Right kidney (tissue), 1 donor: ENCODE measurements around the gene ADGRG1.

Experiments used
- DNase-seq: peaks from one replicate; pipeline ENCODE4 v3.0.0-alpha.2; 2016

The ADGRG1 gene

DNA sequence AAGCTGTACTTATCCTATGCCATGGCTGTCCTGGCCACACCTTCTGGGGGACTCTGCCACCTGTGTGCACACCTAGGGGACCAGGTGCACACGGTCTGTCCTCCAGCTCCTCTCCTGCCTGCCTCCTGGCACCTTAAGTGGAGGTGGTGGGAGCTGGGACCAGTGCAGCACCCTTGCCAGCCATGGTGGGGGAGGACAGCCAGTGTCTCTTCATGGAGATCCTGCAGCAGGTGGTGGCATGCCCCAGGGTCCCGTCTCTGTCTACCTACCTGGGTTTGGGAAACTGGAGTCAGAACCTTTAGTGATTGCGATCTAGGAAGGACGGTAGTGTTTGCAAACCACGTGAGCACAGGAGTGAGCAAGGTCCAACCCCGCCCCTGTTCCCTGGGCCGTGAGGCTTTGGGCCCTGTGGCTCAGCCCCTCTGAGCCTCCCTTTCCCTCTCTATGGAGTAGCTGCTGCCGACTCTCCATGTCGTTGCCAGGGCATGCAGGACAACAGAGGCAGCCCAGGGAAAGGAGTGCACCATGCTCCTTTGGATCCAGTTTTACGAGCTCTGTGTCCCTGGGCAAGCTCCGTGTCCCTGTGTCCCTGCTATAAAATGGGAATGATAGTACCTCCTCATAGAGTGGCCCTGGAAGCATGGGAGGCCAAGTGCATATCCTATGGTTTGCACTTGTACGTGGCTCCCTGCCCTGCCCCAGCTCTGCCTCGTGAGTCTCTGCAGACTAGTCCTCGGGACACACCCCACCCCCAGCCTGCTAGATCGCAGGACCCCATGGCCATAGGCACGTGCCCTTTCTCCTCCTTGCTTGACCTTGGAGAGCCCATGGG, 7.1 kb downstream of the ADGRG1 start:
- DNase-seq = no peak

DNA sequence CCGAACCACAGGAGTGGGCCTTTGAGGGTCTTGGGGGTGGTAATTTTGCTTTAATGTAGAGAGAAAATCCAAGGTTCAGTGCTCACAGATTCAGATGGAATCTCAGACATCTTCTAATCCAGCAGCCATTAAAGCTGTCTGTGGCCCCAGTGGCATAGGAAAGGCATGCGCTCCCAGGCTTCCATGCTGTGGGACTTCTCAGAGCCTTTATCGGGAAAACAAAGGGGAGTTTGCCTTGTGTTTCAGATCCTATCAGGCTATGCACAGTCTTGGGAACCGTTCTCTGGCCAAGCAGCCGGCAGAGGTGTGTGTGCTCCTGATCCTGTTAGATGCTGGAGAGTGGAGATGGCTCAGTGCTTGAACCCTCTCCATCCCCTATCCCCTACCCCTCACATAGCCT, 7.8 kb downstream of the ADGRG1 start:
- no peak for DNase-seq

DNA sequence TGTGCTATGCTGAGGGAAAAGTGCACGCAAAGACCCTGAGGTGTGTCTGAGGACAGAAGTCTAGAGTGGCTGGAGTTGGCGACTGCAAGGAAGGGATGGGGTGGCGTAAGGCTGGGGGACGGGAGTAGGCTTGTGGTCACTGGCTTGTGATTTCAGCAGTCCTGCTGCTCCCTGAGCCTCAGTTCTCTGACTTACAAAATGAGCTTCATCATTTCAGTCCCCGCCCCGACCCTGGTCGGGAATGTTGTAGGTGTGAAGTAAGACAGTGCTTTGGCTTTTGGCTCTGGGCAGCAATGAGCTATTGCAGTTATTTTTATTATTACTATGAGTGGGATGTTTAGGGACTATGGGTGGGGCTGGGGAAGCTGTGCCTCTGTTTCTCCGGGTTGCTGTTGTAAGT, 8.6 kb downstream of the ADGRG1 start:
- DNase-seq = no peak

DNA sequence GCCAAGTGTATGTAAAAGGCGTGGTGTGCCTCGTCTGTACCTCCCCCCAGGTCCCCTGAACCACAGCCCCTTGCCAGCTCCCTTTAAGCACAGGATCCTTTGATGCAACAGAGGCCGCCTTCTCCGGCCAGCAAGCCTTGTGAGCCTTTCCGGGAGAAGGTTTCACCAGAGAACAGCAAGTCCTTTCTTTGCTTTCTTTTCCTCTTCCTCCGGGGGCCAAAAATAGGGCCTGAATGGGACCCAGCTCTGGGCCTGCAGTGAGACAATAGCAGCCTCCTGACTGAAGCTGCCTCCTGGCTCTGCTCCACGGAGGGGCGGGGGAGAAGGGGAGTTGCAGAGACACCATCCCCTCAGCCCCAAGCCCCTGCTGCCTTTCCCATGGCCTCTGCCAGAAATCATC, 9.0 kb downstream of the ADGRG1 start:
- no peak for DNase-seq

DNA sequence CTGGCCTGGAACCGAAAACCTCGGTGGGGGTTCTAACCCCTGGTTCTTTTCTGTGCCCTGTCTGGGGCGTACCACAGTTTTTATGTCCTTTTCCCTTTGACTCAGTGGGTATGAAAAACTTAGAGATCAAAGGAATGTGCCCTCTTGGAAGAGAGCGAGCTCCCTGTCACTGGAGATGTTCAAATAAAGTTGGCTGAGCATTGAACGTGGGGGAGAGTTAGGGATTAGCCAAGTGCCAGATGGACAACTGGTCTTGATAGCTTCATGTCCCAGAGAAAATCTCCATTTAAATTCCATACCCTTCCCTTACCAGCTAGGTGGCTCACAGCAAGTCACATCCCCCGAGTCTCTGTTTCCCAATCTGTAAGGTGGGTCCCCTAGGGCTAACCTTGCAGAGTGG, 9.5 kb downstream of the ADGRG1 start:
- DNase-seq = no peak

DNA sequence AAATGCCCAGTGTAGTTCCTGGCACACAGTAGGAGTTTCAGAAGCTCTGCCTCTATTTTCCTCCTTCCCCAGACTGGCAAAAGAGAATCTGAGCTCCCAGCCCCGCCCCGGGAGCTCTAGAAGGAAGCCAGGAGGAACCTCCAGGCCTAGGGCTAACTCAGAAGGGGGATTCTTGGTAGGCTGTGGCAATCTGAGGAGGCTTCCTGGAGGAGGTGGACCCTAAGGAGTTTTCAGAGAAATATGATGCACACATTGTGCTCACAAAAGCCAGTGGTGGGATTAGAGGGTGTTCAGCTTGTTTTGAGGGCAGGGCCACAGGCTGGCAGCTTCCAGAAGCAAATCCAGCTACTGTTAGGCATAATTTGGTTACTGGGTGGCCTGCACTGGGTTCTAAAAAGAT, 10.0 kb downstream of the ADGRG1 start:
- no peak for DNase-seq

DNA sequence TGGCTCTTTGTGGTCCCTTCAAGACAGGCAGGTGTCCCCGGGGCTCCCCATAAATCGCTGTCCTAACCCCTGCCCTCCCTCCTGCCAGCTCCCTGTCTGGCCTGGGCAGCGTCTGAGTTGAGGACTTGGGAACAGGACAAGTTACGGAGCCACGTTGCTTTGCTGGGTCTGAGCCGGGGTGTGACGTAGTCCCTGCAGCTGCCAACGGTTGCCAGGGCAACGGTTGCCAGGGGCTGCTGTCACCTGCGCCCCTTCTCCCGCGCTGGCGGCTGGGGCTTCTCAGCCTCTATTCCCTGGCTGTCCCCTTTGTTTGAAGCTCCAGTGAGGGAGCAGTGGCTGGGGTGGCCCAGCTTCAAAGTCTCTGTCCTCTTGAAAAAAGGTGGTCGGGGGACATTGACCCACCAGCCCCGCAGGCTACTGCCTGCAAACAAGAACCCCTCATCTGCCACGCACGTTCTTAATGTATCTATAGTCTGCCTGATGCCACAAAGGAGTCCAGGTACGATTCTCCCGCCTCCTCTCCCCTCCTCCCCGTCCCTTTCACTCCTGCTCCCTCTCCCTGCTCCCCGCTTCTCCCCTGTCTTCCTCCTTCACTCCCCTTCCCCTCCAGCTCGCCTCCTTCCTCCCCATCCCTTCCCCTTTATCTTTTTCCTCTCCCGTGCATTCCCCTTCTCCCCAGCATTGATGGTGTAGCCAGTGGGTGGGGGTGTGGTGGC, 10.9 kb downstream of the ADGRG1 start:
- DNase-seq = peak; percentile 66

DNA sequence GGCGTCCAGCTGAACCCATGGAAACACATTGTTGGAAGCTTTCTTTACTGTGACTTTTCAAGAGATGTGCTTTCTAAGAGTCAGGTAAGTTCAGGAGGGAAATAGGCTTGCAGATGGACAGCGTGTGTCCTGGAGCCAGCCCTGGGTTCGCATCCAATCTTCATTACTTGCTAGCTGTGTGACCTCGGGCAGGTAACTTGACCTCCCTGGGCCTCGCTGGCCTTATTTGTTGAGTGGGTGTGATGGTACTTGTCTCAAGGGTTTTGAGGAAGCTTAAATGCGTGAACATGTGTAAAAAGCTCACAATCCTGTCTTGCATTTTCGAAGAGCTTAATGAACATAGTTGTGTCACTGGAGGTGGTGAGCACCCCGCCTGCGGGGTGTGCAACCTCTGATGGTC, 11.8 kb downstream of the ADGRG1 start:
- DNase-seq = no peak

DNA sequence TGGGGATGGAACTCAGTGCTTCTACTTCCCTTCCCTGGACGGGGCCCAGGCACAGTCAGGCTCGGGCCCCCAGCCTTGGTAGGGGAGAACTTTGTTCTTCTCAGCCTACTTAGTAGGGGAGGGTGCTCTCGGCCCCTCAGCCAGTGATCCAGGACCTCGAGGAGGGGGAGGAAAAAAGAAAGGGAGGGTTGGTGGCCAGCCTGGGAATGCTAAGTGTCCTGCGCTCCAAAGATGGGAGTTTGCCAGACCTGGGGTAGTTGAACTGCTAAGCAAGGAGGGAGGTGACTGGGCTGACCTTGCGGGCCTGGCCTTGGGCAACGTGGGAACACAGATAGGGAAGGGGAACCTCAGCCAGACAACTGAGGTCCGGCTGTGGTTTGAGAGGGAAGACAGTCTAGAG, 12.2 kb downstream of the ADGRG1 start:
- no peak for DNase-seq

DNA sequence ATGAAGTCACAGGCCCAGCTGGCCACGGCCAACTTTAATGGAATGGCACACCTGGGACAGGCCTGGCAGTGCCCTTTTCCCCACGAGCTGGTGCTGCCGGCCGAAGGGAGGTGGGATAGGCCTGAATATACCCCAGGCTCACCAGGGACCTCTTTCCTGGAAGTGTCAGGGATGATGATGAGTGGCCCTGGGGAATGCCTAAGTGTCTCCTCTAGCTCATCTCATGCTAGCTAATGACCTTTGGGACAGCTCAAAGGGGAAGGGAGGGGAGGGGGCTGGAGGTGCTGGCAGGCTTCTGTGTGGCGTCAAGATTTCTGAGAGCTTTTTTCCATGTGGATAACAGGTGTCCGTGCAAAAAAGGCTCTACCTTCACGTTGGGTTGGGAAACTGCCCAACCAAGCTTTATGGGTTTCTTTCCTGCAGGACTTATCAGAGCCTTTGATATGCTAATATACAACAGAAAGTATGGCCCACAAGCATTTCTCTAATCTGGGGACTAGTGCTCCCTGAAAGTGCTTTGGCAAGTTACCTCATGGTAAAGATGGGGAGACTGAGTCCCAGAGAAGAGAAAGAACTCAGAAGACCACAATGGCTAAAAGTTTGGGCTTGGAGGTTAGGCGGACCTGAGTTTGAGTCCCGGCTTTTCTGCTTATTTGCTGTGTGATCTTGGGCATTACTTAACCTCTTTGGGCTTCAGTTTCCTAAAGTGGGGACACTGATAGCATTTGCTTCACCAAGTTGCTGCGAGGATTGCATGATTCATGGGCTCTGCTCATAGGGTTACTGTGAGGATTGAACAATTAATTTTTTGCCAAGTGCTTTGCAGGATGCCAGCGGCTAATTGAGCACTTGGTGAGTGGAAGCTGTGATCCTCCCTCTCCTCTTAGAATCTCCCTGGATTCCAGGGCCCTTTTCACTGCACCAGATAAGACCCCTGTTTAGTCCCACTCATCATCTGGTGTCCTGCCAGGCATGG, 14.0 kb downstream of the ADGRG1 start:
- no peak for DNase-seq

DNA sequence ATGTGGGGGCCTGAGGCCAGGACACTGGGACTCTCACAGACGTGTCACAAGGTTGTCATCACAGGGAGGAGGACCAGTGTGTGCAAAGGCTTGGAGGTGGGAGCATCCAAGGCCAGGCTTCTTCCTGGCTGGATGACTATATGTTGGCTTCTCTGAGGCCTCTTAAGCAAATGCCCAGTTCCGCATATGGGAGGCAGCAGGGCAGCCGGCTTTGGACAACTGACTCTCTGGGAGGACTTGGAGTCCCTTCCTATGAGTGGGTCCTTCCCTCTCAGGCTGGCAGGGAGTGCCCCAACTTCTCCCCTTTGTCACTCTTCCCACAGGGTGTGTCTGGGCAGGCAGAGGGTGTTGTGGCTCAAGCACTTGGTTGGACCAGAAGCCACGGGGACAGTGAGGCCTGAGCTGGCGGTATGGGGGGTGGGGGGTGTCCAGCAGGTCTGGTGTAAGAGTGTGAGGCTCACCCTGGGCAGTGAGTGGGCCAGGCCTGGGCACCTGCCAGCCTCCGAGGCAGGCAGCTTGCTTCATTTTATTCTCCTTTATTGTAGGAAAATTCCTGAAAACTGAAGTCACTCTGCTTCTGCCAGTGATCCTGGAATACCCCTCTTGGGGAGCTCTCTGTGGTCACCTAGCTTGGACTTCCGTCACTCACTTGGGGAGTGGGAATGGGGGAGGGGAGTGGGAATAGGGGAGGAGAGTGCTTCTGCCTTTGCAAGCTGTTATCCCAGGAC, 14.9 kb downstream of the ADGRG1 start:
- no peak for DNase-seq

DNA sequence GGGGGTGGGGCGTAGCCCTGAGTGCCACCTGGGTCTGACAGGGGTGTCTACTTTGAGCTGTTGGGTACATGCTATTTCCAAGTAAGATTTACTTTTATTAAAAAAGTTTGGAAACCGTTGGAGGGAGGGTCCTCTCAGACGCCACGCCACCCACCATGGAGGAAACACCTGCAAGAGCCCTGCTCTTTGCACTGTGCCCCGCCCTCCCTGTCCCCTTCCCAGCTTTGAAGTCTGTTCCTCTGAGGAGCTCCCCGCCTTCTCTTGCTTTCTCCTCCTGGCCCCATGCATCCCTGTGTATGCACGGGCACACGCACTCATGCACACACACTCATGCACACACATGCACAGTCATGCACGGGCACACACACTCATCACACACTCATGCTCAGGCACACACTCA, 15.5 kb downstream of the ADGRG1 start:
- no peak for DNase-seq

DNA sequence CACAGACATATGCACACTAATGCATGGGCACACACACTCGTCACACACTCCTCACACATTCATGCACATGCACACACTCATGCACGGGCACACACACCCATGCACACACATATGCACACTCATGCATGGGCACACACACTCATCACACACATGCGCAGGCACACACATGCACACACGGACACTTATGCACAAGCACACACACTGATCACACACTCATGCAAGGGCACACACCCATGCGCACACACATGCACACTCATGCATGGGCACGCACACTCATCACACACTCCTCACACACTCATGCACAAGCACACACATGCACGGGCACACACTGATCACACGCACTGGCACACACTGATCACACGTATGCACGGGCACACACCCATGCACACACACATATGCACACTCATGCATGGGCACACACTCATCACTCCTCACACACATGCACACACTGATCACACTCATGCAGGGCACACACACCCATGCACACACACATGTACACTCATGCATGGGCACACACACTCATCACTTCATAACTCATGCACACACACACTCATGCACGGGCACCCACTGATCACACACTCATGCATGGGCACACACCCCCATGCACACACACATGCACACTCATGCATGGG, 16.1 kb downstream of the ADGRG1 start:
- DNase-seq = no peak

DNA sequence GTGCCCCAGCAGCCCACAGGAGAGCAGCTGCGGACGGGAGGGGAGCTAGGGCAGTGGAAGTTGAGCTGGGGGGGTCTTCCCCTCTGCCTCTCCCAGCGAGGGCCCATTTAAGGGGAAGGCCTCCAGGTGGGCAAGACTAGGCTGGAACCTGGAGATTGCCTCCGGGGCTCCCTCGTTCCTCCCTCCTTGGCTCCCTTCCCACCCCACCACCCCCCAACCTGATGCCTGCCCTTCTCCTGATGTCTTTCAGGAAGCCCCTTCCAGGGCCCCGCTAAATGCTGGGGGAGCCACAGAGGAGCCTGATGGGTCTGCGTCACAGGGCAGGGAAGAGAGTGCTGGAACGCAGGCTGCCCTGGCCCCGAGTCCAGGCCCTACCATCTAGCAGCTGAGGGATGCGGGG, 16.7 kb downstream of the ADGRG1 start:
- no peak for DNase-seq

DNA sequence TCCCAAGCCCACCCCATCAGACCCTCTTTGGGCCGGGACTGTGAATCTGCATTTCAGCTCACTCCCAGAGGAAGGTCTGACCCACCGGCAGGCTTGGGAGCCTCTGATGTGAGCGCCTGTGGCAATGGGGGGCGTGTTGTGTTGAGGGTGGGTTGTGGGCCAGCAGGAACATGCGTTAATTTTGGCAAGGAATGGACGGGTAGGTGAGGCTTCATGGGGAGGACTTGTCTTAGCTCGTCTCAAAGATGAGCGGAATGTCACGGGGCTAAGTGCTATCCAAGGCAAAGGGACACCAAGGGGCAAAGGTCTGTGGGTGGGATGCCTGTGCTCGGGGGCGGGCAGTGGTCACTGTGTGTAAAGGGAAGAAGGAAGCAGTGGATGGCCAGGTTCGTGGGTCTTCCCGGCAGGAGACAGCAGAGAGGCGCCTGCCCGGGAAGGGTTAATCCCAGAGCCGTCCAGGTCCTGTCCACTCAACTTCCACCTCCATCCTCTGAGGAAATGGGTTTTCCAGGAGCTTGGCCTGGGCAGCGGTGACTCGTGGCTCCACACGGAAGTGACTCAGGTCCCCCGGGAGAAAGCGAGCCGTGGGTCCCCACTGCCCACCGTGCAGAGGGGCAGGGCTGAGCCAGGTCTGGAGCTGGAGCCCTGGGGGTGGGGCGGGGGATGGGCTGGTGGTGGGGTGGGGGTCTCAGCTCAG, 17.4 kb downstream of the ADGRG1 start:
- DNase-seq = no peak

DNA sequence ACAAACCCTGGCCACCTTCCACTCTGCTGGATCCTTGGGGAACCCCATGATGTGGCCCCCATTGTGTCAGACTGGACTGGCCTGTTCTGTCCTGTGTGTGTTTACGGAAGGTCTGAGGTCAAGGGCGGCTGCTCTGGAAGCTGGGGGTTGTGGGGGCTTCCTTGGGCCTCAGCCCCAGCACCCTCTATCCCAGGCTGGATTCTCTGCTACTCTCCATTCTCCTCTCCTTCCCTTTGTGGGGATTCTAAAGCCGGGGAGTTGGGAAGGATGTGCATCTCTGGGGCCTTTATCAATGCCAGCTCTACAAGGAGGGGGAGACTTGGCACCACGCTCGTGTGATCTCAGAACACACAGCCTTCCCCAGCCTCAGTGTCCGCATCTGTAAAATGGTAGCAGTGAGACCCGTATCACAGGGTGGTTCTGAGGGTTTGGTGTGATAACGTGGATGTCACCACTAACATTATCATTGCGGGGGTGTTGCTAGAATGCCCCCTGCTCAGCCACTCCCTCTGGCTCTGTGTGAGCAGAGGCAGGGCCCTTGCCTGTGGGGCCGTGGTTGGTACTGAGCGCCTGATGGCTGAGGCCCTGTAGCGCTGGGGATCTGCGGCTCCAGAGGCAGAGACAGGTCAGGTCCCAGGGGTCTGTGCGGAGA, 18.1 kb downstream of the ADGRG1 start:
- DNase-seq = no peak

DNA sequence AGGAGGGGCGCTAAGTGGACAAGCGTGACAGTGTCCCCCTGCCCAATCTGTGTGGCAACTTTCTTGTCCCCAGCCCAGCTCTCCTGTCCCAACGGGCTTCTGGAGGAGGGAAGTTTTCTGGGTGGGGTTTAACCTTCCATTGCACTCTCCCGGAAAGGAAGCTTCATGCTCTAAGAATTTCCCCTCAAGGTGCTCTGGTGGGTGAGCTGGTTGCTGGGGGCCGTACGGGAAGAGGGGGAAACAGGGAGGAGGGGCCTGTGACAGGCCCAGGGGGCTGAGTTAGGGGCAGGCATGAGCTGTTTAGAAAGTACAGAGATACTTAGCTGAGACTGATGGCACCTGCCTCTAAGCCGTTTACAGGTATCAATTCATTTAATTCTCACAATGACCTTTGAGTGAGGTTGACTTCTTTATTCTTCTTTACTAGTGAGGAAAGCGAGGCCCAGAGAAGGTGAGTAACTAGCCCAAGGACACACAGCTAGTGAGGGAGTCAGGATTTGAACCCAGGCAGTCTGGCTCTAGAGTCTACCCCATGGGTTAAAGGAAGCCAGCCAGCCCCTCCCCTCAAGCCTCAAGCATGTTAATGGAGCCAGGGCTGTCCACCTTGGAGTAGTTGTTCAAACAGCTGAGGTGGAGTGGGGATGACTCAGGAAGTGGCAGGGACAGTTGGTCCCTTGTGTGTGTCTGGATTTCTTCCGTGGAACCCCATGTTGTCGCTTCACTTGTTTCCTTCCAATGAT, 18.9 kb downstream of the ADGRG1 start:
- no peak for DNase-seq

DNA sequence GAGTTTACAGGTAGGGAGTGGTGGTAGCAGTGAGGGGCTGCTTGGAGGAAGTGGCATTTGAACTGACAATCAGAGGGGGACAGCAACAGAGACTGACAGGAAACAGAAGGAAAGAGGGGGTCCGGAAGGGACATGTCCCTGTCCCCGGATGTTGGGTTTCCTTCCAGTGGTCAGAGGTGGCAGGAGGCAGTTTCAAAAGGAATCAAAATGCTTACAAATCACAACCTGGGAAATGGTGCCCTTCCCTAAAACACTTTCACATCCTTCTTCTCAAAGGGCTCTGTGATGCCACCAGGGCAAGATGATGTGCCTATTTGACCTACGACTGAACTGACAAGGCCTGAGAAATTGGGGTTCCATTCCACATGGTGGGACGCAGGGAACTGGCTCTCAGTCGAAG, 19.7 kb downstream of the ADGRG1 start:
- DNase-seq = no peak

DNA sequence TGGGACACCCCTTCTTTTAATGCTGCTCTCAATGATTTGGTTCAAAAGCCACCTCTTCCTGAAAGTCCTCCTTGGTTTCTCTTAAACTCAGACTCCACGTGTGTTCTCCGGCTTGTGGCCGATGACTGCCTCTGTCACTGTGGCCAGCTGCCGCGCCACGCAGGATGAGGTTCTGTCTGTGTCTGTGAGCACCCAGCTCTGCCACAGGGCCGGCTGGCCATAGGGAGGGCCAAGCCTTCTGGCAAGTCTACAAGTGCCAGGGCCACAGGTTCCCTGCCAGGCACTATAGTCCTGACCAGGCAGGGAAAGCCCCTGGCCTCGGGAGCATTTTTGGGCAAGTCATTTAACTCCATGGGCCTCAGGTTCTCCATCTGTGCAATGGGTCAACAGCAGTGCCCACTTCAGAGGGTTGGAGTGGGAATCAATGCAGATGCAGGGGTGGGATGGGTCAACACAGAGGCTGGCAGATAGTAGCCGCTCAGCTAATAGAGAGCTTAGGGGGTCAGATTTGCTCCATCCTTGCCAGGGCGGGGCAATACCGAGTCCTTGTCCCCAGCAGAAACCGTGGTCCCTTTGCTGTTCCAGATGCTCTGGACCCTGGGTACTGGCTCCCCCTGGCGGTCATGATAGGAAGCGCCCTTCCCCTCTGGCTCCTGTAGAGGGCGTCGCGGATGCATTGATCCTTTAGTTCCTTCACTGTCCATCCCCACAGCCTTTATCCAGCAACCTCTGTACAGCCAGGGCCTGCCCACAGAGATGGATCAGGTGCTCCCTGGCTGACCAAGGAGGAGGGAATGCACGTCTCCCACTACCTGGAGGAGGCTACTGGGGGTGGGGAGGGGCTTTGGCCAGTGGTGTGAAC, 20.4 kb downstream of the ADGRG1 start:
- peak; percentile 72 for DNase-seq
